IMR-90 (cell line): Measurements from ENCODE around the gene PAQR7.

Experiments
- BHLHE40 ChIP-seq: fragments of 150-350 bp; IDR thresholded peaks from 2 replicates; pipeline ENCODE4 v1.6.1; 2016; ENCODE audit warnings: mild to moderate bottlenecking, low read depth, low read length
- CEBPB ChIP-seq: IDR thresholded peaks from 2 replicates; pipeline ENCODE4 v1.6.1; 2012; ENCODE audit warnings: low read depth, low read length, improper control_type of control experiment
- FOS ChIP-seq: fragments of 150-350 bp; IDR thresholded peaks from 2 replicates; pipeline ENCODE4 v1.6.1; 2016; ENCODE audit warnings: low read depth, low read length
- MAFK ChIP-seq: IDR thresholded peaks from 2 replicates; pipeline ENCODE4 v1.6.1; 2012; ENCODE audit warnings: low read depth, low read length, improper control_type of control experiment
- MXI1 ChIP-seq: IDR thresholded peaks from 2 replicates; pipeline ENCODE4 v1.6.1; 2012; ENCODE audit warnings: low read depth, mild to moderate bottlenecking, low read length, moderate library complexity, borderline replicate concordance
- POLR2A ChIP-seq: IDR thresholded peaks from 2 replicates; pipeline ENCODE4 v1.6.1; 2012; ENCODE audit warnings: mild to moderate bottlenecking, low read depth, low read length
- RCOR1 ChIP-seq: IDR thresholded peaks from 2 replicates; pipeline ENCODE4 v1.6.1; 2012; ENCODE audit warnings: mild to moderate bottlenecking, low read length, improper control_type of control experiment; ENCODE audit not compliant: insufficient replicate concordance
- RFX5 ChIP-seq: IDR thresholded peaks from 2 replicates; pipeline ENCODE4 v1.8.0; 2012; ENCODE audit warnings: low read depth, mild to moderate bottlenecking, low read length, moderate library complexity
- SMC3 ChIP-seq: fragments of 150-350 bp; IDR thresholded peaks from 2 replicates; pipeline ENCODE4 v1.6.1; 2016; ENCODE audit warnings: low read depth, mild to moderate bottlenecking, antibody characterized with exemption, low read length, moderate library complexity
- TF ChIP-seq, protein P1 (sequence below): conservative IDR thresholded peaks from 2 replicates; pipeline ENCODE4 v1.5.1; 2012; ENCODE audit warnings: mild to moderate bottlenecking, low read depth, low read length, improper control_type of control experiment

DNA sequence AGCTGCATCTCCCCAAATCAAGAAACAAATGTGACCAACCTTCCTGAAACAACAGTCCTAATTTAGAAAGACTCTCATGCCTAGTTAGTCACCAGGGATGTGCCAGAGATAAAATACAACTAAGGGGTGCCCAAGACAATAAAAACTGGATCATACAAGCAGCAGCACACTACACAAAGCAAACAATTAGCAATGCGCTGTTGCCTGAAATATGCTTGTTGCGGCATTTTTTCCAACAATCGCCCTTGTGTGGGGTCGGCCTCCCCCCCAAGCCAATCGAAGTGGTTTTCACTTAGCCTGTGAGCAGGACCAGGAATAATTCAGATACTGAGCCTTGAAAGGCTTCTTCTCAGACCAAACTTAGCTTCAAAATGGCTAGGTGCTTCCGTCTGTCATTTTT lies 32.1 kb upstream of the PAQR7 start:
- TF ChIP-seq RCOR1 (no peak), RFX5 (no peak), MAFK (peak; percentile 37; the same call in 1 of the 2 replicates), CEBPB (no peak), BHLHE40 (no peak), MXI1 (no peak), POLR2A (no peak), FOS (no peak), SMC3 (no peak)
- TF ChIP-seq, protein P1, sequence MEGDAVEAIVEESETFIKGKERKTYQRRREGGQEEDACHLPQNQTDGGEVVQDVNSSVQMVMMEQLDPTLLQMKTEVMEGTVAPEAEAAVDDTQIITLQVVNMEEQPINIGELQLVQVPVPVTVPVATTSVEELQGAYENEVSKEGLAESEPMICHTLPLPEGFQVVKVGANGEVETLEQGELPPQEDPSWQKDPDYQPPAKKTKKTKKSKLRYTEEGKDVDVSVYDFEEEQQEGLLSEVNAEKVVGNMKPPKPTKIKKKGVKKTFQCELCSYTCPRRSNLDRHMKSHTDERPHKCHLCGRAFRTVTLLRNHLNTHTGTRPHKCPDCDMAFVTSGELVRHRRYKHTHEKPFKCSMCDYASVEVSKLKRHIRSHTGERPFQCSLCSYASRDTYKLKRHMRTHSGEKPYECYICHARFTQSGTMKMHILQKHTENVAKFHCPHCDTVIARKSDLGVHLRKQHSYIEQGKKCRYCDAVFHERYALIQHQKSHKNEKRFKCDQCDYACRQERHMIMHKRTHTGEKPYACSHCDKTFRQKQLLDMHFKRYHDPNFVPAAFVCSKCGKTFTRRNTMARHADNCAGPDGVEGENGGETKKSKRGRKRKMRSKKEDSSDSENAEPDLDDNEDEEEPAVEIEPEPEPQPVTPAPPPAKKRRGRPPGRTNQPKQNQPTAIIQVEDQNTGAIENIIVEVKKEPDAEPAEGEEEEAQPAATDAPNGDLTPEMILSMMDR = no peak
